ENCODE measurements around the gene MGAM2.
A peak's percentile ranks its signal among the peaks of the same experiment; 100 is the strongest.

MGAM2 gene

GRCh38 chr7:142228537-142229104 lies 117.1 kb downstream of the MGAM2 start:
- no peak for DNase-seq (ENCODE audit: low read depth)
- TF ChIP-seq CTCF (conservative IDR thresholded peaks at IDR 0.05; ENCODE audit: low read depth, low read length): no peak
- H3K4me3 ChIP-seq (ENCODE audit: low read length): no peak overlapping the region

GRCh38 chr7:142231716-142232115 lies 120.2 kb downstream of the MGAM2 start:
- DNase-seq (ENCODE audit: low read depth): no peak
- H3K4me3 ChIP-seq (ENCODE audit: low read length): no peak overlapping the region
- TF ChIP-seq CTCF (conservative IDR thresholded peaks at IDR 0.05; ENCODE audit: low read depth, low read length): peak; percentile 48

GRCh38 chr7:142240546-142240945 lies 129.0 kb downstream of the MGAM2 start:
- no peak overlapping the region for H3K4me3 ChIP-seq (ENCODE audit: low read length)
- no peak for DNase-seq (ENCODE audit: low read depth)
- TF ChIP-seq CTCF (conservative IDR thresholded peaks at IDR 0.05; ENCODE audit: low read depth, low read length): no peak

GRCh38 chr7:142243823-142244222 lies 132.3 kb downstream of the MGAM2 start:
- no peak for DNase-seq (ENCODE audit: low read depth)
- no peak for TF ChIP-seq CTCF (conservative IDR thresholded peaks at IDR 0.05; ENCODE audit: low read depth, low read length)
- H3K4me3 ChIP-seq (ENCODE audit: low read length): no peak overlapping the region

GRCh38 chr7:142248166-142249160 lies 136.9 kb downstream of the MGAM2 start:
- no peak for TF ChIP-seq CTCF (conservative IDR thresholded peaks at IDR 0.05; ENCODE audit: low read depth, low read length)
- H3K4me3 ChIP-seq (ENCODE audit: low read length): no peak overlapping the region
- no peak for DNase-seq (ENCODE audit: low read depth)

GRCh38 chr7:142249918-142250317 lies 138.4 kb downstream of the MGAM2 start:
- no peak for TF ChIP-seq CTCF (conservative IDR thresholded peaks at IDR 0.05; ENCODE audit: low read depth, low read length)

More at GRCh38 chr7:142249918-142250317, 138.4 kb downstream of the MGAM2 start:
- no peak for DNase-seq (ENCODE audit: low read depth)
- no peak overlapping the region for H3K4me3 ChIP-seq (ENCODE audit: low read length)

Measured in retinal pigment epithelial cell (primary cell).